Uterus (tissue), 4 donors: ENCODE results near the gene COLEC11. TPM values are rescaled to one million over a fixed set of nuclear protein-coding genes. Genes with fewer than 3 reads are reported as not detected.

ENCODE experiments used
- DNase-seq, 2 donors: peaks; one replicate each; pipeline ENCODE4 v3.0.0-alpha.2; 2019 to 2020
- H3K27ac ChIP-seq, 2 donors: fragments of 200-600 bp; sonication (generic); 1 replicate in 1 of 2; 2 replicates in 1 of 2; pipeline ENCODE4 v1.5.1; 2016 to 2018
- H3K27me3 ChIP-seq, 2 donors: fragments of 200-600 bp; sonication (generic); one replicate each; pipeline ENCODE4 v1.5.1; 2018 to 2019; ENCODE audit warnings: control low read depth in 1 of 2
- H3K36me3 ChIP-seq, 2 donors: fragments of 200-600 bp; sonication (generic); one replicate each; pipeline ENCODE4 v1.5.1; 2019; ENCODE audit warnings: control low read depth in 1 of 2
- H3K4me1 ChIP-seq, 2 donors: fragments of 200-600 bp; sonication (generic); one replicate each; pipeline ENCODE4 v1.5.1; 2018 to 2019; ENCODE audit warnings: control low read depth in 1 of 2
- H3K4me3 ChIP-seq, 2 donors: fragments of 200-600 bp; sonication (generic); 1 replicate in 1 of 2; 2 replicates in 1 of 2; pipeline ENCODE4 v1.5.1; 2018 to 2019; ENCODE audit warnings: mild to moderate bottlenecking in 1 of 2
- H3K9me3 ChIP-seq, 2 donors: fragments of 200-600 bp; sonication (generic); one replicate each; pipeline ENCODE4 v1.5.1; 2019; ENCODE audit warnings: control low read depth in 1 of 2
- CTCF ChIP-seq, 4 experiments: fragments of 200-600 bp in 2 of 4; fragments of 450-650 bp in 2 of 4; sonication (generic) in 2 of 4; IDR thresholded peaks; one replicate each; pipeline ENCODE4 v1.5.1; 2016 to 2019; ENCODE audit warnings: antibody characterized with exemption in 4 of 4, mild to moderate bottlenecking in 2 of 4, moderate library complexity in 1 of 4
- POLR2A ChIP-seq, 2 donors: fragments of 450-650 bp; IDR thresholded peaks; one replicate each; pipeline ENCODE4 v1.6.1; 2016; ENCODE audit warnings: antibody characterized with exemption in 2 of 2, mild to moderate bottlenecking in 1 of 2, moderate library complexity in 1 of 2
- intact Hi-C: fragments of 100-400 bp; cut with DNase I; formaldehyde crosslinking; loops from one replicate; pipeline ENCODE4 v1.15.1; 2023; ENCODE audit warnings: low total_unique reads
- total RNA-seq, 4 donors: library from RNA; depleted of rRNA in 3 of 4; stranded (reverse); fragments of >200 nt in 3 of 4; gene quantifications; one replicate each; pipeline versions ENCODE4 v1.1.0 to v1.2.4, GENCODE V29; 2014 to 2023
- donor health status: DM: yes; HTN: yes; CAD: no.

Gene COLEC11
- total RNA-seq, 4 donors from 2014 or later, result 0.37 to 0.55 TPM; not detected in 2

- DNase-seq, result peak in 1 of 2 donors; percentile 3
- TF ChIP-seq CTCF (IDR thresholded peaks at IDR 0.05) (no peak), POLR2A (IDR thresholded peaks at IDR 0.05) (no peak)
Measured at GRCh38 chr2:3638456-3638810, 43.5 kb downstream of the COLEC11 start.

GRCh38 chr2:3639015-3639630 is 44.2 kb downstream of the COLEC11 start:
- TF ChIP-seq CTCF (IDR thresholded peaks at IDR 0.05) (no peak), POLR2A (IDR thresholded peaks at IDR 0.05) (no peak)
- intact Hi-C loops, result no loop called here
- H3K27ac ChIP-seq, result no peak overlapping the region
- H3K36me3 ChIP-seq, result no peaks in the 10 kb centered on the region
- no peaks in the 10 kb centered on the region for H3K27me3 ChIP-seq
- no peaks in the 10 kb centered on the region for H3K4me1 ChIP-seq
- no peak overlapping the region for H3K4me3 ChIP-seq
- no peaks in the 10 kb centered on the region for H3K9me3 ChIP-seq
- no peak for DNase-seq

More at GRCh38 chr2:3638456-3638810, 43.5 kb downstream of the COLEC11 start:
- no peaks in the 10 kb centered on the region for H3K9me3 ChIP-seq
- H3K27me3 ChIP-seq, result no peaks in the 10 kb centered on the region
- no peaks in the 10 kb centered on the region for H3K36me3 ChIP-seq
- H3K27ac ChIP-seq, result no peak overlapping the region
- H3K4me3 ChIP-seq, result no peak overlapping the region
- H3K4me1 ChIP-seq, result no peaks in the 10 kb centered on the region
- intact Hi-C loops, result no loop called here

DNA sequence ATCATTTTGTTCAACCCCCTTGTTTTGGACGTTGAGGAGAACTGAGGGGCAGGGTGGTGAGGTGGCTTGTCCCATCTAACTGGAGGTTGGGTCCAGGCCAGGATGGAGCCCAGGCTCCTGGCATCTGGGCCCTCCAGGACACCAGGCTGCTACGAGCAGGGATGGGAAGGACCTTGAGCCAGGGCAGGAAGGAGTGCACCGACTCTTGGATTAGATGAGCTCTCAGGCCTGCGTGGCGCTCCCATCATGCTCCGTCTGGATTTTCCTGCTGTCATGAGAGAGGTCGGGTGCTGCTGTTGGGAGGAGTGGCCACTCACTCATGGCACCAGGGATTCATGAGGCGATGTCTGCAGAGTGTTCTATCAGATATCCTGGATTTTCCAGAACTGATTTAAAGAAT is 44.7 kb downstream of the COLEC11 start:
- DNase-seq, result no peak
- H3K27ac ChIP-seq, result no peak overlapping the region
- H3K4me3 ChIP-seq, result no peak overlapping the region
- no peaks in the 10 kb centered on the region for H3K4me1 ChIP-seq
- H3K27me3 ChIP-seq, result no peaks in the 10 kb centered on the region
- H3K9me3 ChIP-seq, result no peaks in the 10 kb centered on the region
- no peak for TF ChIP-seq CTCF (IDR thresholded peaks at IDR 0.05)
- no peaks in the 10 kb centered on the region for H3K36me3 ChIP-seq
- intact Hi-C loops, result no loop called here

GRCh38 chr2:3641181-3641580 is 46.3 kb downstream of the COLEC11 start:
- peak in 1 of 2 donors; percentile 7 for DNase-seq
- Histone ChIP-seq H3K27ac (no peak overlapping the region), H3K27me3 (no peaks in the 10 kb centered on the region), H3K4me3 (no peak overlapping the region), H3K4me1 (no peaks in the 10 kb centered on the region), H3K36me3 (no peaks in the 10 kb centered on the region), H3K9me3 (no peaks in the 10 kb centered on the region)
- intact Hi-C loops, result no loop called here
- TF ChIP-seq CTCF (IDR thresholded peaks at IDR 0.05), result no peak
- TF ChIP-seq POLR2A (IDR thresholded peaks at IDR 0.05), result no peak

- DNase-seq, result peak in 1 of 2 donors; percentile 5
- intact Hi-C loops, result no loop called here
- TF ChIP-seq POLR2A (IDR thresholded peaks at IDR 0.05) (no peak), CTCF (IDR thresholded peaks at IDR 0.05) (no peak)
- no peaks in the 10 kb centered on the region for H3K9me3 ChIP-seq
- H3K4me1 ChIP-seq, result no peaks in the 10 kb centered on the region
- no peak overlapping the region for H3K27ac ChIP-seq
- no peaks in the 10 kb centered on the region for H3K36me3 ChIP-seq
- H3K27me3 ChIP-seq, result no peaks in the 10 kb centered on the region
- no peak overlapping the region for H3K4me3 ChIP-seq
Measured at GRCh38 chr2:3641841-3642421, 47.0 kb downstream of the COLEC11 start.
